ENCODE data around the gene SKIC3. TPM values are rescaled to one million over a fixed set of nuclear protein-coding genes. Genes with fewer than 3 reads are reported as not detected.

SKIC3 gene
- total RNA-seq, 2 donors from 2014 or later, result 32.1 to 39.3 TPM

DNA sequence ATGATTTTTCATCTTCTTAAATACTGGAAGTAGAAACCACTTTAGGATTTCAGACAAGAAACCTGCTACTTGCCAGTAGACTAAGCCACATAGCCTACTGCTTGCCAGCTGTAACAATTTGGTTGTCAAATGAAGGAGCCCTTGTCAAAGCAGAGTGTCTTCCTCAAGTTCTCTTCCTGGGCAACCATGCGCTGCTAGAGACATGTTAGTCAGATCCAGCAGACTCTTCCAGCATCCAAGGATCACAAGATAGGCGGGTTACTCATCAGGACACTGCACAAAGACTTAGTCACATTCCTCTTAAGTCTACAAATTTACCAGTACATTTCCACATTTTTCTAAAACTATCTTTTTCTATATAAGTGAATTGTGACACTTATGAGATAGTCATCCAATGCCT lies 24.4 kb downstream of the SKIC3 start:
- H3K4me3 ChIP-seq, result no peak overlapping the region
- no peaks in the 10 kb centered on the region for H3K27me3 ChIP-seq
- no peak overlapping the region for H3K27ac ChIP-seq
- peaks cover 32% of the 10 kb centered on the region for H3K36me3 ChIP-seq
- no peak for DNase-seq (ENCODE audit: low spot score)
- H3K4me1 ChIP-seq, result no peaks in the 10 kb centered on the region
- H3K9me3 ChIP-seq, result no peaks in the 10 kb centered on the region
- TF ChIP-seq CTCF (IDR thresholded peaks at IDR 0.05), result no peak

- no peak for DNase-seq (ENCODE audit: low spot score)
- TF ChIP-seq CTCF (IDR thresholded peaks at IDR 0.05), result no peak
- Histone ChIP-seq H3K4me1 (no peaks in the 10 kb centered on the region), H3K27ac (no peak overlapping the region), H3K27me3 (no peaks in the 10 kb centered on the region), H3K9me3 (no peaks in the 10 kb centered on the region), H3K4me3 (no peak overlapping the region), H3K36me3 (peaks cover 45% of the 10 kb centered on the region)
Measured at GRCh38 chr5:95528565-95528964, 26.2 kb downstream of the SKIC3 start.

GRCh38 chr5:95526871-95527270 lies 27.9 kb downstream of the SKIC3 start:
- no peak overlapping the region for H3K4me3 ChIP-seq
- H3K27ac ChIP-seq, result no peak overlapping the region
- H3K36me3 ChIP-seq, result peaks cover 60% of the 10 kb centered on the region
- no peaks in the 10 kb centered on the region for H3K4me1 ChIP-seq
- DNase-seq (ENCODE audit: low spot score), result no peak
- TF ChIP-seq CTCF (IDR thresholded peaks at IDR 0.05), result no peak
- no peaks in the 10 kb centered on the region for H3K27me3 ChIP-seq
- no peaks in the 10 kb centered on the region for H3K9me3 ChIP-seq

DNA sequence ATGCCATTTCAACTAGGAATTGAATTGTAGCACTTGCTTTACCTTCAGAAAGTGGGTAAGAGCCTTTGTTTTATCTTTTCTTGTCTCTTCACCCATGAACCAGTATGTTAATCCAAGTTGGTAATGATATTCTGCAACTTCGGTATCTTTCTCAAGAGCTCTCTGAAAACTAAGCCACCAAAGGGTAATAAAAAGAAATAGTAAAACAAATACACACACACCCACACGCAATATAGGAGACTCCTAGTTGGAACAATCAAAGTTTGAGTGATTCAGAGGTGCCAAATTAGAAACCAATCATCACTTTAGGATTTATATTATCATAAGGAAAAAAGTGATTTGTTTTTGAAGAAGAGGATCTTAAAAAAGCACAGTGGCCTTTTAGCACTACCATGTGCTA lies 30.4 kb downstream of the SKIC3 start:
- no peak for TF ChIP-seq CTCF (IDR thresholded peaks at IDR 0.05)
- Histone ChIP-seq H3K27ac (no peak overlapping the region), H3K4me1 (no peaks in the 10 kb centered on the region), H3K4me3 (no peak overlapping the region), H3K9me3 (no peaks in the 10 kb centered on the region), H3K36me3 (peaks cover 64% of the 10 kb centered on the region), H3K27me3 (no peaks in the 10 kb centered on the region)
- no peak for DNase-seq (ENCODE audit: low spot score)

GRCh38 chr5:95520206-95520605 lies 34.6 kb downstream of the SKIC3 start:
- H3K27ac ChIP-seq, result no peak overlapping the region
- H3K27me3 ChIP-seq, result no peaks in the 10 kb centered on the region
- no peaks in the 10 kb centered on the region for H3K4me1 ChIP-seq
- no peaks in the 10 kb centered on the region for H3K9me3 ChIP-seq
- peaks cover 77% of the 10 kb centered on the region for H3K36me3 ChIP-seq
- H3K4me3 ChIP-seq, result no peak overlapping the region
- DNase-seq (ENCODE audit: low spot score), result no peak
- no peak for TF ChIP-seq CTCF (IDR thresholded peaks at IDR 0.05)

- Histone ChIP-seq H3K4me1 (no peaks in the 10 kb centered on the region), H3K36me3 (peaks cover 77% of the 10 kb centered on the region), H3K27ac (no peak overlapping the region), H3K27me3 (no peaks in the 10 kb centered on the region), H3K9me3 (no peaks in the 10 kb centered on the region), H3K4me3 (no peak overlapping the region)
- no peak for DNase-seq (ENCODE audit: low spot score)
- no peak for TF ChIP-seq CTCF (IDR thresholded peaks at IDR 0.05)
Measured at GRCh38 chr5:95519681-95520080, 35.1 kb downstream of the SKIC3 start.

All from right atrium auricular region (tissue), 2 donors.